ES-I3 (cell line): ENCODE measurements around the gene NOG.

ENCODE experiments used
- H3K36me3 ChIP-seq: 2 replicates; pipeline ENCODE4 v1.6.1; 2013; ENCODE audit warnings: mild to moderate bottlenecking, low read length, control low read depth, moderate library complexity; ENCODE audit not compliant: insufficient read depth
- H3K4me1 ChIP-seq: 2 replicates; pipeline ENCODE4 v1.6.1; 2013; ENCODE audit warnings: mild to moderate bottlenecking, control low read depth, low read length; ENCODE audit not compliant: insufficient read depth
- H3K9ac ChIP-seq: 2 replicates; pipeline ENCODE4 v1.6.1; 2013; ENCODE audit warnings: low read depth, mild to moderate bottlenecking, low read length, moderate library complexity
- H3K9me3 ChIP-seq: 2 replicates; pipeline ENCODE4 v1.6.1; 2013; ENCODE audit warnings: mild to moderate bottlenecking, low read length, moderate library complexity; ENCODE audit not compliant: control insufficient read depth, insufficient read depth

Gene NOG

GRCh38 chr17:56602292-56603130 lies 9.0 kb downstream of the NOG start:
- H3K36me3 ChIP-seq = no peaks in the 10 kb centered on the region
- no peak overlapping the region for H3K9ac ChIP-seq
- peaks cover 9% of the 10 kb centered on the region; the same call in 1 of the 2 replicates for H3K4me1 ChIP-seq
- H3K9me3 ChIP-seq = no peaks in the 10 kb centered on the region

GRCh38 chr17:56603486-56604238 lies 10.2 kb downstream of the NOG start:
- no peaks in the 10 kb centered on the region; the same call in 1 of the 2 replicates for H3K4me1 ChIP-seq

GRCh38 chr17:56604691-56605290 lies 11.3 kb downstream of the NOG start:
- H3K36me3 ChIP-seq = no peaks in the 10 kb centered on the region
- no peak overlapping the region for H3K9ac ChIP-seq
- H3K9me3 ChIP-seq = no peaks in the 10 kb centered on the region
- no peaks in the 10 kb centered on the region for H3K4me1 ChIP-seq

More at GRCh38 chr17:56603486-56604238, 10.2 kb downstream of the NOG start:
- no peak overlapping the region for H3K9ac ChIP-seq
- H3K9me3 ChIP-seq = no peaks in the 10 kb centered on the region
- H3K36me3 ChIP-seq = no peaks in the 10 kb centered on the region

- Histone ChIP-seq H3K36me3 (no peaks in the 10 kb centered on the region), H3K9me3 (no peaks in the 10 kb centered on the region), H3K4me1 (no peaks in the 10 kb centered on the region), H3K9ac (no peak overlapping the region)
Measured at GRCh38 chr17:56608944-56609343, 15.4 kb downstream of the NOG start.

GRCh38 chr17:56610321-56610720 lies 16.8 kb downstream of the NOG start:
- no peaks in the 10 kb centered on the region for H3K36me3 ChIP-seq
- no peaks in the 10 kb centered on the region for H3K4me1 ChIP-seq
- no peak overlapping the region for H3K9ac ChIP-seq
- no peaks in the 10 kb centered on the region for H3K9me3 ChIP-seq

GRCh38 chr17:56613131-56613530 lies 19.6 kb downstream of the NOG start:
- Histone ChIP-seq H3K36me3 (no peaks in the 10 kb centered on the region), H3K9me3 (no peaks in the 10 kb centered on the region), H3K9ac (no peak overlapping the region), H3K4me1 (no peaks in the 10 kb centered on the region)

- H3K4me1 ChIP-seq = no peaks in the 10 kb centered on the region
- no peaks in the 10 kb centered on the region for H3K9me3 ChIP-seq
- no peak overlapping the region for H3K9ac ChIP-seq
Measured at GRCh38 chr17:56614522-56614921, 21.0 kb downstream of the NOG start.

GRCh38 chr17:56616239-56616638 lies 22.7 kb downstream of the NOG start:
- Histone ChIP-seq H3K9me3 (no peaks in the 10 kb centered on the region), H3K4me1 (no peaks in the 10 kb centered on the region), H3K36me3 (no peaks in the 10 kb centered on the region), H3K9ac (no peak overlapping the region)

More at GRCh38 chr17:56614522-56614921, 21.0 kb downstream of the NOG start:
- H3K36me3 ChIP-seq = no peaks in the 10 kb centered on the region

GRCh38 chr17:56623383-56623782 lies 29.9 kb downstream of the NOG start:
- no peaks in the 10 kb centered on the region for H3K36me3 ChIP-seq
- no peak overlapping the region for H3K9ac ChIP-seq
- H3K4me1 ChIP-seq = no peaks in the 10 kb centered on the region
- H3K9me3 ChIP-seq = no peaks in the 10 kb centered on the region

GRCh38 chr17:56624309-56624708 lies 30.8 kb downstream of the NOG start:
- H3K36me3 ChIP-seq = no peaks in the 10 kb centered on the region
- no peaks in the 10 kb centered on the region for H3K9me3 ChIP-seq
- H3K4me1 ChIP-seq = no peaks in the 10 kb centered on the region
- no peak overlapping the region for H3K9ac ChIP-seq

- no peaks in the 10 kb centered on the region for H3K4me1 ChIP-seq
- H3K9ac ChIP-seq = no peak overlapping the region
- no peaks in the 10 kb centered on the region for H3K9me3 ChIP-seq
- no peaks in the 10 kb centered on the region for H3K36me3 ChIP-seq
Measured at GRCh38 chr17:56624912-56625311, 31.4 kb downstream of the NOG start.

GRCh38 chr17:56629531-56630075 lies 36.1 kb downstream of the NOG start:
- no peaks in the 10 kb centered on the region for H3K36me3 ChIP-seq
- H3K9ac ChIP-seq = no peak overlapping the region
- no peaks in the 10 kb centered on the region for H3K9me3 ChIP-seq
- H3K4me1 ChIP-seq = no peaks in the 10 kb centered on the region; the same call in 1 of the 2 replicates

GRCh38 chr17:56630202-56630601 lies 36.7 kb downstream of the NOG start:
- H3K9ac ChIP-seq = no peak overlapping the region
- no peaks in the 10 kb centered on the region; the same call in 1 of the 2 replicates for H3K4me1 ChIP-seq
- H3K9me3 ChIP-seq = no peaks in the 10 kb centered on the region
- no peaks in the 10 kb centered on the region for H3K36me3 ChIP-seq

GRCh38 chr17:56633681-56634080 lies 40.2 kb downstream of the NOG start:
- Histone ChIP-seq H3K4me1 (no peaks in the 10 kb centered on the region; the same call in 1 of the 2 replicates), H3K36me3 (no peaks in the 10 kb centered on the region), H3K9ac (no peak overlapping the region), H3K9me3 (no peaks in the 10 kb centered on the region)
